Heart right ventricle (tissue), 16 donors: Measurements from ENCODE around the gene RXFP4. TPM values are rescaled to one million over a fixed set of nuclear protein-coding genes. Genes with fewer than 3 reads are reported as not detected.

Experiments
- ATAC-seq, 8 donors: fragments of 200-7000 bp; cut with Tn5 transposase; one replicate each; pipeline ENCODE4 v1.9.1; 2020; ENCODE audit warnings: mild to moderate bottlenecking in 8 of 8, moderate library complexity in 8 of 8, moderate number of reproducible peaks in 1 of 8
- DNase-seq, 2 donors: peaks; one replicate each; pipeline ENCODE4 v3.0.0-alpha.2; 2020
- H3K27ac ChIP-seq, 10 donors: fragments of 200-600 bp; sonication (generic) in 2 of 10; one replicate each; pipeline versions ENCODE4 v1.5.0 to v1.8.0; 2020 to 2022; ENCODE audit warnings: mild to moderate bottlenecking in 3 of 10
- H3K27me3 ChIP-seq, 7 donors: fragments of 200-600 bp; one replicate each; pipeline ENCODE4 v1.8.0; 2021 to 2022; ENCODE audit warnings: mild to moderate bottlenecking in 2 of 7
- H3K36me3 ChIP-seq, 9 donors: fragments of 200-600 bp; sonication (generic) in 1 of 9; one replicate each; pipeline versions ENCODE4 v1.5.0 to v1.8.0; 2020 to 2022; ENCODE audit warnings: mild to moderate bottlenecking in 2 of 9
- H3K4me1 ChIP-seq, 9 donors: fragments of 200-600 bp; sonication (generic) in 1 of 9; one replicate each; pipeline versions ENCODE4 v1.5.0 to v1.8.0; 2020 to 2022; ENCODE audit warnings: mild to moderate bottlenecking in 4 of 9
- H3K4me3 ChIP-seq, 10 donors: fragments of 200-600 bp; sonication (generic) in 2 of 10; one replicate each; pipeline versions ENCODE4 v1.5.0 to v1.8.0; 2020 to 2022; ENCODE audit warnings: mild to moderate bottlenecking in 7 of 10, moderate library complexity in 2 of 10
- H3K9me3 ChIP-seq, 11 donors: fragments of 200-600 bp in 10 of 11; sonication (generic) in 2 of 11; one replicate each; pipeline versions ENCODE4 v1.5.0 to v1.8.0; 2013 to 2022; ENCODE audit warnings: mild to moderate bottlenecking in 2 of 11, control low read depth in 1 of 11, moderate library complexity in 1 of 11
- CTCF ChIP-seq, 9 donors: fragments of 200-600 bp; sonication (generic) in 2 of 9; IDR thresholded peaks; one replicate each; pipeline versions ENCODE4 v1.5.0 to v1.8.0; 2021 to 2022; ENCODE audit warnings: antibody characterized with exemption in 9 of 9, mild to moderate bottlenecking in 5 of 9, moderate library complexity in 1 of 9
- WGBS, 2 donors: extraction: QIAGEN DNeasy Blood & Tissue Kit; methylation state at CpG; one replicate each; pipeline ENCODE4 v1.1.7; 2013; ENCODE audit warnings: inconsistent platforms in 1 of 2; 5-methylcytosine and 5-hydroxymethylcytosine counted together
- intact Hi-C, 10 donors: fragments of 100-400 bp; cut with DNase I; formaldehyde crosslinking; loops; one replicate each; pipeline versions ENCODE4 v1.11.1 to v1.14.2; 2022
- polyA plus RNA-seq, 2 donors: library from polyadenylated mRNA; stranded (reverse); fragments of 200-250 nt; gene quantifications; one replicate each; pipeline ENCODE4 v1.2.3, GENCODE V29; 2013
- total RNA-seq, 10 donors: library from RNA; stranded (reverse); fragmentation: NEBNext Ultra II Directional in 3 of 10; extraction: Animal tissue kit (Norgen Biotek cat#: 25700) in 3 of 10; gene quantifications; one replicate each; pipeline versions ENCODE4 v1.2.1 to v1.2.4, GENCODE V29; 2021 to 2023
- donor health status: Arrhythmogenic right ventricular cardiomyopathy.
- donor health status: ischemic (EF 13 %, LVEDD 7.1; RV severe dilation, severe dysfunction).
- donor health status: healthy with polysubstance abuse.
- donor health status: DM: no; HTN: yes; CAD: no.
- donor health status: DM: no; HTN: no; CAD: no.
- donor health status: ischemic (EF 25% LVEDD 6.9; RV normal size, moderate dysfunction).
- donor health status: ischemic (EF 25% LVEDD 5.7; RV mildly dilated, moderate dysfunction).
- donor health status: healthy.
- donor health status: DM: yes; HTN: yes; CAD: no.
- donor health status: Ischemic cardiomyopathy.
- donor health status: ischemic (EF 35%, LVEDD 5.7; RV mildly dilated, moderate dysfunction).
- donor health status: nonischemic (EF 11% LVEDD 7.7; RV severe dilation, severe dysfunction).
- donor health status: DM: yes; HTN: yes; CAD: no.
- donor health status: PGD.
- donor health status: ischemic (EF 29% LVEDD 5.4; RV normal size, mild dysfunction).
- donor health status: nonischemic (EF 23%, LVEDD 6.1; RV moderate dilation, normal function).

The RXFP4 gene
- total and polyA plus RNA-seq, 12 donors = 0.04 TPM; not detected in 11

GRCh38 chr1:155904261-155904660 lies 37.2 kb upstream of the RXFP4 start:
- WGBS, 2 donors = 95 to 97% methylated on average over 12 of the region's 12 CpGs
- Histone ChIP-seq H3K9me3 (no peaks in the 10 kb centered on the region), H3K27me3 (no peaks in the 10 kb centered on the region), H3K4me3 (no peak overlapping the region), H3K27ac (no peak overlapping the region), H3K4me1 (peaks cover 0 to 9% (median 0%) of the 10 kb centered on the region in 9 donors), H3K36me3 (peaks cover 0 to 100% (median 85%) of the 10 kb centered on the region in 9 donors)
- intact Hi-C loops = loop anchor here in 1 of 10 donors (10.0 kb wide), 1 partner anchor 129 kb away; no protein-coding TSS in a partner anchor
- DNase-seq (no peak), ATAC-seq (no peak)
- no peak for TF ChIP-seq CTCF (IDR thresholded peaks at IDR 0.05)

GRCh38 chr1:155909894-155910293 lies 31.5 kb upstream of the RXFP4 start:
- no peak for TF ChIP-seq CTCF (IDR thresholded peaks at IDR 0.05)
- peak in 4 of 8 donors; percentile 17 to 34 (median 26) for ATAC-seq
- Histone ChIP-seq H3K4me3 (peak overlapping the region in 8 of 10 donors; percentile 60 to 85 (median 80)), H3K4me1 (peaks cover 2 to 29% (median 12%) of the 10 kb centered on the region in 9 donors), H3K27me3 (no peaks in the 10 kb centered on the region), H3K27ac (peak overlapping the region in 6 of 10 donors; percentile 92 to 96 (median 94)), H3K36me3 (peaks cover 0 to 85% (median 55%) of the 10 kb centered on the region in 9 donors), H3K9me3 (no peaks in the 10 kb centered on the region)
- 72 to 77% methylated on average over 4 of the region's 4 CpGs for WGBS, 2 donors
- intact Hi-C loops = loop anchor here in 7 of 10 donors (2.0 to 10.0 kb wide), 5 partner anchors 48 to 248 kb away; partner anchors contain the start of genes GON4L (in 2 of the 7) and SYT11 (in 2 of the 7)
- DNase-seq = no peak

- DNase-seq (peak in 1 of 2 donors; percentile 25), ATAC-seq (peak; percentile 63 to 84 (median 78))
- peak in 2 of 9 donors; percentile 15 to 33 for TF ChIP-seq CTCF (IDR thresholded peaks at IDR 0.05)
- Histone ChIP-seq H3K4me3 (peak overlapping the region; percentile 60 to 85 (median 77)), H3K9me3 (no peaks in the 10 kb centered on the region), H3K27me3 (no peaks in the 10 kb centered on the region), H3K4me1 (peaks cover 2 to 29% (median 12%) of the 10 kb centered on the region in 9 donors), H3K27ac (peak overlapping the region; percentile 70 to 96 (median 92)), H3K36me3 (peaks cover 0 to 85% (median 55%) of the 10 kb centered on the region in 9 donors)
- intact Hi-C loops = loop anchor here in 5 of 10 donors (2.0 to 5.0 kb wide), 3 partner anchors 48 to 53 kb away; partner anchors contain the start of genes GON4L (in 2 of the 5) and SYT11 (in 2 of the 5)
- WGBS, 2 donors = 1 to 2% methylated on average over 11 of the region's 11 CpGs
Observed at GRCh38 chr1:155910621-155911121, 30.8 kb upstream of the RXFP4 start.

- Histone ChIP-seq H3K4me3 (peak within 1 kb of the TSS; percentile 60 to 85 (median 77)), H3K4me1 (peaks cover 2 to 29% (median 12%) of the 10 kb centered on the region in 9 donors), H3K27me3 (no peaks in the 10 kb centered on the region), H3K9me3 (no peaks in the 10 kb centered on the region), H3K36me3 (peaks cover 0 to 85% (median 55%) of the 10 kb centered on the region in 9 donors), H3K27ac (peak within 1 kb of the TSS; percentile 70 to 96 (median 92))
- TF ChIP-seq CTCF (IDR thresholded peaks at IDR 0.05) = peak in 1 of 9 donors; percentile 12
- ATAC-seq (peak; percentile 97 to 99 (median 98)), DNase-seq (peak; percentile 88 to 89)
- intact Hi-C loops = loop anchor here in 5 of 10 donors (2.0 to 5.0 kb wide), 3 partner anchors 49 to 54 kb away; partner anchors contain the start of genes GON4L (in 2 of the 5) and SYT11 (in 2 of the 5)
- WGBS, 2 donors = 6 to 8% methylated on average over 34 of the region's 34 CpGs
Observed at GRCh38 chr1:155911156-155912055, 30.0 kb upstream of the RXFP4 start, which contains the start of gene RIT1. Gene RIT1 (minus strand): TSS chr1:155911349. CDS start chr1:155910761, 588 bp downstream.
